SK-N-MC (cell line): ENCODE measurements around the gene SPRR1B.
"Not testable (repeated sequence)": the region's sequence is repeated elsewhere in the genome, so short reads cannot be mapped to it uniquely, and the experiment has no call there.

ENCODE experiments used
- EZH2 ChIP-seq: fragments of 200-600 bp; sonication (generic); IDR thresholded peaks from one replicate; pipeline ENCODE4 v1.6.1; 2017; ENCODE audit warnings: antibody characterized with exemption
- FOXP2 ChIP-seq: optimal IDR thresholded peaks from 2 replicates; pipeline ENCODE3; 2011; ENCODE audit warnings: mild to moderate bottlenecking, moderate library complexity; ENCODE audit not compliant: insufficient read depth; ENCODE audit errors: extremely low read length, control extremely low read depth
- POLR2AphosphoS5 ChIP-seq: IDR thresholded peaks from 2 replicates; pipeline ENCODE4 v1.6.1; 2012; ENCODE audit warnings: mild to moderate bottlenecking, low read depth, low read length, borderline replicate concordance

- TF ChIP-seq EZH2, POLR2AphosphoS5, FOXP2: not testable (repeated sequence)
Observed at GRCh38 chr1:153056111-153056510, 25.1 kb downstream of the SPRR1B start.
